Osteocyte (in vitro differentiated cells): ENCODE results near the gene SLC39A11. TPM values are rescaled to one million over a fixed set of nuclear protein-coding genes. Genes with fewer than 3 reads are reported as not detected.
"Not testable (repeated sequence)": the region's sequence is repeated elsewhere in the genome, so short reads cannot be mapped to it uniquely, and the experiment has no call there.

ENCODE experiments used
- DNase-seq: peaks from one replicate; pipeline ENCODE4 v3.0.0; 2021; ENCODE audit warnings: mixed read lengths; ENCODE audit not compliant: unreplicated experiment; ENCODE audit errors: extremely low spot score
- H3K27ac Mint-ChIP-seq: one replicate; pipeline ENCODE4 v1.8.0; 2021; ENCODE audit warnings: mild to moderate bottlenecking, mixed read lengths; ENCODE audit not compliant: unreplicated experiment
- H3K27me3 Mint-ChIP-seq: one replicate; pipeline ENCODE4 v1.8.0; 2021; ENCODE audit warnings: mixed read lengths; ENCODE audit not compliant: unreplicated experiment
- H3K36me3 Mint-ChIP-seq: one replicate; pipeline ENCODE4 v1.8.0; 2021; ENCODE audit warnings: mixed read lengths; ENCODE audit not compliant: unreplicated experiment
- H3K4me1 Mint-ChIP-seq: one replicate; pipeline ENCODE4 v1.8.0; 2021; ENCODE audit warnings: mixed read lengths; ENCODE audit not compliant: unreplicated experiment
- H3K4me3 Mint-ChIP-seq: one replicate; pipeline ENCODE4 v1.8.0; 2021; ENCODE audit warnings: mild to moderate bottlenecking, moderate library complexity, mixed read lengths; ENCODE audit not compliant: unreplicated experiment
- H3K9me3 Mint-ChIP-seq: one replicate; pipeline ENCODE4 v1.8.0; 2021; ENCODE audit warnings: mixed read lengths; ENCODE audit not compliant: unreplicated experiment
- total RNA-seq: library from RNA; stranded (reverse); gene quantifications from 2 replicates; pipeline ENCODE4 v1.2.1, GENCODE V29; 2021
- TF ChIP-seq, protein P1 (sequence below): fragments of 200-600 bp; sonication (generic); IDR thresholded peaks from 2 replicates; pipeline ENCODE4 v1.5.0; 2021; ENCODE audit warnings: antibody characterized with exemption, mild to moderate bottlenecking, moderate library complexity

The SLC39A11 gene
- total RNA-seq, 1 donor from 2014 or later: 50.2 TPM

DNA sequence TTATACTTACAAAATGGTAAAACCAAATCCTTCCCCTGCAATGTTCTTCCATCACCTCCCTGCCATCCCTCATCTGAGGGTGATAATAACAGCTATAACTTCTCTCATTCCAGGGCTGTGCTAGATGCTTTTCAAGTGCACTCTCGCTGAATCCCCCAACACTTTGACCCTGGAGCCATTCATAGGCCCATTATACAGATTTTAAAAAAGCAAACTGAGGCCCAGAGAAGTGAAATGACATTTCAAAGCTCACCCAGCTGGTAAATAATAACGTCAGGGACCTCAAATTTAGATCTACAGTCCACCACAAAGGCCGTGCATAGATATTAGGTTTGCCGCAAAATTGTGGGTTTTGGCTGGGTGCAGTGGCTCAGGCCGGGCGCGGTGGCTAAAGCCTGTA, 378.8 kb downstream of the SLC39A11 start:
- H3K4me1 Mint-ChIP-seq: peaks cover 36% of the 10 kb centered on the region
- no peak overlapping the region for H3K4me3 Mint-ChIP-seq
- no peaks in the 10 kb centered on the region for H3K27me3 Mint-ChIP-seq
- TF ChIP-seq, protein P1, sequence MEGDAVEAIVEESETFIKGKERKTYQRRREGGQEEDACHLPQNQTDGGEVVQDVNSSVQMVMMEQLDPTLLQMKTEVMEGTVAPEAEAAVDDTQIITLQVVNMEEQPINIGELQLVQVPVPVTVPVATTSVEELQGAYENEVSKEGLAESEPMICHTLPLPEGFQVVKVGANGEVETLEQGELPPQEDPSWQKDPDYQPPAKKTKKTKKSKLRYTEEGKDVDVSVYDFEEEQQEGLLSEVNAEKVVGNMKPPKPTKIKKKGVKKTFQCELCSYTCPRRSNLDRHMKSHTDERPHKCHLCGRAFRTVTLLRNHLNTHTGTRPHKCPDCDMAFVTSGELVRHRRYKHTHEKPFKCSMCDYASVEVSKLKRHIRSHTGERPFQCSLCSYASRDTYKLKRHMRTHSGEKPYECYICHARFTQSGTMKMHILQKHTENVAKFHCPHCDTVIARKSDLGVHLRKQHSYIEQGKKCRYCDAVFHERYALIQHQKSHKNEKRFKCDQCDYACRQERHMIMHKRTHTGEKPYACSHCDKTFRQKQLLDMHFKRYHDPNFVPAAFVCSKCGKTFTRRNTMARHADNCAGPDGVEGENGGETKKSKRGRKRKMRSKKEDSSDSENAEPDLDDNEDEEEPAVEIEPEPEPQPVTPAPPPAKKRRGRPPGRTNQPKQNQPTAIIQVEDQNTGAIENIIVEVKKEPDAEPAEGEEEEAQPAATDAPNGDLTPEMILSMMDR: no peak
- no peak overlapping the region for H3K27ac Mint-ChIP-seq
- H3K36me3 Mint-ChIP-seq: peaks cover 22% of the 10 kb centered on the region
- DNase-seq: no peak
- H3K9me3 Mint-ChIP-seq: peaks cover 8% of the 10 kb centered on the region

DNA sequence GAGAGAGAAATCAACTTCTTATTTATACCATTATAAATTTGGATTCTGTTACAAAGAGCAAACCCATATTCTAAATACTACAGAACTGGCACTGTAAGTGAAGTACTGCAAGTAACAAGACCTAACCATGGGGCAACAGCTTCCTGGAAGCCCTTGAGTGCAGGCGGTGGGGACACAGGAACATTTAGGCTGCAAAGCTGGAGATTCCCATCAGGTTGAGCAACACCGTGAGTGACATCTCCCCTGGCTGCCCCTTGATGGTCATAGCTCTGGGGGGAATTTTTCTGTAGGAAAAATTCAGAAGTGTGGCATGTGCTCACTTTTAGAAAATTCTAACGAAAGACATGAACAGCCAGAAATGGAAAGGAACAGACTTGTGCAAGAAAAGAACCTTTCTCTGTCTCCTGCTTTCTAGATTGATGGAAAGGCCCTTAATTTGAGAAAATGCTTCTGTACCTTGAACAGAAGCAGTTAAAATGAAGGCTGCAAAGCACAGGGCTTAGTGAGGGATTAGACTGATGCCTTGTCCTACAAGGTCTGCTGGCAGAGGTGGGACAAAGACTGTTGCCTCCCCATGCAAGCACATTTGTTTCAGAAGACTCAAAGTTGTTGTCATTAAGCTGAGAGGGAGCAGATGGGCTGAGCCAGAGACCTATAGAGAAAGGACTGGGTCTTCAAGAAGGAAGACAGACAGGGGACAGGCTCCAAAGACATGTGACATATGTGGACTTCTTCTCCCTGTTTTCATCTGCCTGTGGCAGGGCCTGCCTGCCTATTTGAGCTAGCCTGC, 380.8 kb downstream of the SLC39A11 start:
- no peak for DNase-seq
- no peak overlapping the region for H3K27ac Mint-ChIP-seq
- H3K4me1 Mint-ChIP-seq: peaks cover 25% of the 10 kb centered on the region
- TF ChIP-seq, protein P1: no peak
- peaks cover 22% of the 10 kb centered on the region for H3K36me3 Mint-ChIP-seq
- peaks cover 8% of the 10 kb centered on the region for H3K9me3 Mint-ChIP-seq
- H3K4me3 Mint-ChIP-seq: no peak overlapping the region
- no peaks in the 10 kb centered on the region for H3K27me3 Mint-ChIP-seq

DNA sequence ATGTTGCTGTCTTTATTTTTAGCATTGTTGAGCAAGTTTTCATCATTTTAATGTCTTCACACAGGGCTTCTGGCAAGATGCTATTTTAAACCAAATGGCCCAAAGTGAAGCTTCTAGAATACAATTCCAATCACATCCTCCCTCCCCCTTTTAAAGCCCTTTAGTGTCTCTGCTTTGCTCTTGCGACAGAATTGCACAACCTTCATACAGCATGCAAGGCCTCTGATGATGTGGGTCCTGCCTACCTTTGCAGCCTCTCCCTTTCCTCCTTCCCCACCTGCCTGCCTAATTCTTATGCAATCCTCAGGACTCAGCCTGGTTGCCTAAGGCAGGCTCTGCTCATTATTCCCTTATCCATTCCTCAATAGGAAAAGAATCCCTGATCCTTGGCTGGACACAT, 381.7 kb downstream of the SLC39A11 start:
- Mint-ChIP-seq H3K4me3 (no peak overlapping the region), H3K4me1 (peaks cover 25% of the 10 kb centered on the region), H3K9me3 (peaks cover 8% of the 10 kb centered on the region), H3K27me3 (no peaks in the 10 kb centered on the region), H3K36me3 (peaks cover 22% of the 10 kb centered on the region), H3K27ac (no peak overlapping the region)
- TF ChIP-seq, protein P1: no peak
- DNase-seq: no peak

DNA sequence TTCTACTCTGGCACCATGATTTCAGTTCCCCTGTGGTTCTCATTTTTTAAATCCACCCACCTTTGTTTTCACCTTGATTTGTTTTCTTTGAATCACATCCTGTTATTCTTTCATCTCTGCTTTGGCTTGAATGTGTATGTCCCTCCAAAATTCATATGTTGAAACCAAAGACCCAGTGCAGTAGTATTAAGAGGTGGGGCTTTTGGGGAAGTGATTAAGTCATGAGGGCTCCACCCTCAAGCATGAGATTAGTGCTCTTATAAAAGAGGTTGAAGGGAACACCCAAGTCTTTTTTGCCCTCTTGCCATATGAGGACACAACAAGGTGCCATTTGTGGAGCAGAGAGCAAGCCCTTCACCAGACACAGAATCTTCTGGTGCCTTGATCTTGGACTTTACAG, 382.3 kb downstream of the SLC39A11 start:
- Mint-ChIP-seq H3K27ac (no peak overlapping the region), H3K4me3 (no peak overlapping the region), H3K27me3 (no peaks in the 10 kb centered on the region), H3K4me1 (peaks cover 20% of the 10 kb centered on the region), H3K36me3 (peaks cover 20% of the 10 kb centered on the region), H3K9me3 (peaks cover 8% of the 10 kb centered on the region)
- TF ChIP-seq, protein P1: no peak
- no peak for DNase-seq

DNA sequence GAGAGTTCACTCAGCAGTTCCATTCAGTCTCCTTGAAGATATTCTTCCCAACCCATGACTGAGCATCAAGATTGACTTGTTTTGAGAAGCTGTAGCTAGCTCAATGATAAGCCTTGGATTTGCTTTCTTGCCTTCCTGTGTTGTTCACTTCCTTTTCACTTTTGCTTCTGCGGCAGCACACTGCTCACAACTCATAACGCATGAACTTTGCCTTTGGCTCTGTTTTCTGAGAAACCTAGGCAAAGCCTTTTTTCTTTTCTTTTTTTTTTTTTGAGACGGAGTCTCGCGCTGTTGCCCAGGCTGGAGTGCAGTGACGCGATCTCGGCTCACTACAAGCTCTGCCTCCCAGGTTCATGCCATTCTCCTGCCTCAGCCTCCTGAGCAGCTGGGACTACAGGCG, 383.8 kb downstream of the SLC39A11 start:
- H3K27ac Mint-ChIP-seq, H3K27me3 Mint-ChIP-seq, H3K9me3 Mint-ChIP-seq, H3K4me3 Mint-ChIP-seq, DNase-seq: not testable (repeated sequence)
- peaks cover 20% of the 10 kb centered on the region for H3K36me3 Mint-ChIP-seq
- peaks cover 11% of the 10 kb centered on the region for H3K4me1 Mint-ChIP-seq
